Endothelial cell of umbilical vein (primary cell): Measurements from ENCODE around the gene GNB1. TPM values are rescaled to one million over a fixed set of nuclear protein-coding genes. Genes with fewer than 3 reads are reported as not detected.

Source experiments
- BruUV-seq: library from RNA; stranded (reverse); fragments of 400-500 nt; replicated peaks from 2 replicates; lab custom pipeline; 2021; lab: Mats Ljungman, UMichigan
- CTCF ChIA-PET: fragments of 300-600, 350-600 bp; sonication (Branson Sonifier 250); formaldehyde crosslinking; loops from one replicate; lab custom pipeline; 2021; ENCODE audit warnings: antibody characterized with exemption, inconsistent platforms; lab: Charles Lee
- POLR2A ChIA-PET: fragments of 300-600, 350-600 bp; sonication (Branson Sonifier 250); formaldehyde crosslinking; loops from one replicate; lab custom pipeline; 2021; ENCODE audit warnings: antibody characterized with exemption, inconsistent platforms; lab: Charles Lee
- DNase-seq: peaks from one replicate; pipeline ENCODE4 v3.0.0-alpha.2; 2011; ENCODE audit warnings: low read depth, low spot score
- FAIRE-seq: peaks from 2 replicates; lab custom pipeline; 2011; peaks lifted over from hg19 to GRCh38; lab: Jason Lieb, UNC
- H2AFZ ChIP-seq: 2 replicates; pipeline ENCODE4 v1.6.0; 2012; ENCODE audit warnings: low read depth, low read length, control low read depth, inconsistent platforms
- H3K27ac ChIP-seq: 2 replicates; pipeline ENCODE4 v1.5.1; 2011; ENCODE audit warnings: low read depth, mild to moderate bottlenecking, control low read depth, low read length, moderate library complexity; ENCODE audit not compliant: insufficient read depth
- H3K27me3 ChIP-seq, 2 experiments: 2 replicates each; pipeline versions ENCODE4 v1.6.0 to v1.6.1; 2011; ENCODE audit warnings: low read length in 2 of 2, mixed read lengths in 1 of 2; ENCODE audit not compliant: control insufficient read depth in 2 of 2, insufficient read depth in 2 of 2
- H3K36me3 ChIP-seq, 2 experiments: 2 replicates in 1 of 2; 3 replicates in 1 of 2; pipeline ENCODE4 v1.5.1; 2011; ENCODE audit warnings: low read length in 2 of 2, mild to moderate bottlenecking in 1 of 2, moderate library complexity in 1 of 2; ENCODE audit not compliant: control insufficient read depth in 2 of 2, insufficient read depth in 2 of 2; ENCODE audit errors: extremely low read depth in 1 of 2
- H3K4me1 ChIP-seq: 3 replicates; pipeline ENCODE4 v1.5.1; 2011; ENCODE audit warnings: mild to moderate bottlenecking, low read length; ENCODE audit not compliant: control insufficient read depth, insufficient read depth; ENCODE audit errors: extremely low read depth
- H3K4me2 ChIP-seq: 2 replicates; pipeline ENCODE4 v1.6.1; 2011; ENCODE audit warnings: low read length, control low read depth, mixed read lengths; ENCODE audit not compliant: insufficient read depth
- H3K4me3 ChIP-seq, 3 experiments: fragments of 200-600 bp in 1 of 3; sonication (generic), shearing (Covaris generic) in 1 of 3; replicated peaks in 1 of 3; 2 replicates each; pipeline ENCODE4 v1.5.1; 2011 to 2016; ENCODE audit warnings: control low read depth in 3 of 3, low read length in 3 of 3, mild to moderate bottlenecking in 2 of 3, inconsistent platforms in 1 of 3, low read depth in 1 of 3, moderate library complexity in 1 of 3; ENCODE audit not compliant: insufficient read depth in 1 of 3
- H3K79me2 ChIP-seq: 2 replicates; pipeline ENCODE4 v1.6.0; 2012; ENCODE audit warnings: low read length, inconsistent platforms; ENCODE audit not compliant: control insufficient read depth, insufficient read depth
- H3K9ac ChIP-seq: replicated peaks from 2 replicates; pipeline ENCODE3; 2011; ENCODE audit warnings: low read length, control low read depth; ENCODE audit not compliant: insufficient read depth; ENCODE audit errors: extremely low read depth
- H3K9me1 ChIP-seq: replicated peaks from 3 replicates; pipeline ENCODE4 v1.6.0; 2011; ENCODE audit warnings: mild to moderate bottlenecking, low read length; ENCODE audit not compliant: control insufficient read depth, insufficient read depth; ENCODE audit errors: extremely low read depth
- H3K9me3 ChIP-seq: replicated peaks from 2 replicates; pipeline ENCODE4 v1.5.1; 2012; ENCODE audit warnings: low read length, inconsistent platforms; ENCODE audit not compliant: control insufficient read depth, insufficient read depth
- H4K20me1 ChIP-seq: replicated peaks from 2 replicates; pipeline ENCODE3; 2011; ENCODE audit warnings: mild to moderate bottlenecking, low read length; ENCODE audit not compliant: control insufficient read depth, insufficient read depth; ENCODE audit errors: extremely low read depth
- CTCF ChIP-seq, 2 donors: IDR thresholded peaks; 1 replicate in 1 of 2; 2 replicates in 1 of 2; pipeline ENCODE4 v1.5.1; 2011; ENCODE audit warnings: low read length in 2 of 2, mild to moderate bottlenecking in 2 of 2, moderate library complexity in 2 of 2, control low read depth in 1 of 2, inconsistent platforms in 1 of 2, low read depth in 1 of 2; ENCODE audit not compliant: insufficient read depth in 1 of 2; ENCODE audit errors: extremely low read depth in 1 of 2
- EZH2 ChIP-seq: IDR thresholded peaks from 2 replicates; pipeline ENCODE4 v1.6.1; 2012; ENCODE audit warnings: borderline replicate concordance, low read depth, mild to moderate bottlenecking, moderate library complexity, low read length, inconsistent platforms; ENCODE audit not compliant: severe bottlenecking
- FOS ChIP-seq: IDR thresholded peaks from 2 replicates; pipeline ENCODE4 v1.6.1; 2011; ENCODE audit warnings: mild to moderate bottlenecking, low read length, moderate library complexity, borderline replicate concordance; ENCODE audit not compliant: insufficient read depth
- GATA2 ChIP-seq: IDR thresholded peaks from 2 replicates; pipeline ENCODE4 v1.7.0; 2011; ENCODE audit warnings: low read depth, mild to moderate bottlenecking, moderate library complexity, mixed read lengths, low read length; ENCODE audit not compliant: insufficient read length, insufficient read depth
- JUN ChIP-seq: IDR thresholded peaks from 2 replicates; pipeline ENCODE4 v1.6.1; 2011; ENCODE audit warnings: borderline replicate concordance, low read depth; ENCODE audit not compliant: insufficient read length, insufficient read depth
- MYC ChIP-seq: IDR thresholded peaks from one replicate; pipeline ENCODE4 v1.6.1; 2011; ENCODE audit warnings: mild to moderate bottlenecking, low read depth, low read length
- POLR2A ChIP-seq: IDR thresholded peaks from 2 replicates; pipeline ENCODE4 v1.6.1; 2012; ENCODE audit warnings: low read depth, mild to moderate bottlenecking, control low read depth, low read length
- POLR2AphosphoS5 ChIP-seq: IDR thresholded peaks from 2 replicates; pipeline ENCODE4 v1.6.1; 2012; ENCODE audit warnings: low read depth, mild to moderate bottlenecking, control low read depth, low read length, moderate library complexity; ENCODE audit not compliant: insufficient read depth
- dilution Hi-C: fragments of 300-500 bp; cut with MboI; formaldehyde crosslinking; loops from one replicate; pipeline ENCODE4 v1.15.0; 2019; ENCODE audit warnings: low sequenced_read_pairs; ENCODE audit not compliant: extremely low pct_ligation_motif_present
- intact Hi-C: fragments of 100-400 bp; cut with micrococcal nuclease; formaldehyde crosslinking; loops from one replicate; pipeline ENCODE4 v1.10.0; 2022
- polyA plus RNA-seq, 4 experiments: library from polyadenylated mRNA; depleted of rRNA in 3 of 4; stranded (reverse) in 3 of 4; unstranded in 1 of 4; fragments of >200 nt; gene quantifications; 2 replicates each; pipeline versions ENCODE4 v1.2.1 to v1.2.3, GENCODE V29; 2011 to 2012; ENCODE audit warnings: missing spikeins in 1 of 4
- total RNA-seq: library from RNA; stranded (reverse); gene quantifications from 2 replicates; pipeline ENCODE4 v1.2.3, GENCODE V29; 2021
- TF ChIP-seq, protein P1 (sequence below): IDR thresholded peaks from 2 replicates; pipeline ENCODE4 v1.6.1; 2011; ENCODE audit not compliant: insufficient read depth, insufficient read length

GNB1 gene
- total and polyA plus RNA-seq, 2 donors (not counting 3 experiments of a cell fraction or from before 2014, with no cell fraction given): 501 to 529 TPM

- intact Hi-C loops: no loop called here
Observed at GRCh38 chr1:1754051-1754815, 136.7 kb downstream of the GNB1 start.

More at GRCh38 chr1:1754051-1754815, 136.7 kb downstream of the GNB1 start:
- no peaks in the 10 kb centered on the region for H3K9me3 ChIP-seq
- TF ChIP-seq EZH2: no peak
- no peak for TF ChIP-seq GATA2
- TF ChIP-seq POLR2A: no peak
- TF ChIP-seq POLR2AphosphoS5: no peak
- TF ChIP-seq FOS: no peak
- no peak for TF ChIP-seq MYC
- TF ChIP-seq JUN: no peak
- no peak for TF ChIP-seq CTCF (IDR thresholded peaks at IDR 0.05; ENCODE audit: extremely low read depth in 1 of 2, insufficient read depth in 1 of 2, low read depth in 1 of 2, low read length in 2 of 2)
- TF ChIP-seq, protein P1, sequence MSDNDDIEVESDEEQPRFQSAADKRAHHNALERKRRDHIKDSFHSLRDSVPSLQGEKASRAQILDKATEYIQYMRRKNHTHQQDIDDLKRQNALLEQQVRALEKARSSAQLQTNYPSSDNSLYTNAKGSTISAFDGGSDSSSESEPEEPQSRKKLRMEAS: no peak
- H2AFZ ChIP-seq: no peak overlapping the region
- POLR2A ChIA-PET: no interaction called here
- no peaks in the 10 kb centered on the region for H3K9me1 ChIP-seq
- no TSS peak for BruUV-seq
- peaks cover 4 to 32% of the 10 kb centered on the region in 2 experiments for H3K36me3 ChIP-seq
- no peaks in the 10 kb centered on the region for H3K4me1 ChIP-seq
- peaks cover 8% of the 10 kb centered on the region for H3K79me2 ChIP-seq
- FAIRE-seq (no peak), DNase-seq (no peak)
- no peak overlapping the region for H3K27ac ChIP-seq
- dilution Hi-C loops: no loop called here
- no peak overlapping the region for H3K9ac ChIP-seq
- no peak overlapping the region for H3K4me3 ChIP-seq
- CTCF ChIA-PET: interaction anchor here (0.8 kb wide), 1 partner anchor 155 kb away, joined by 3 read pairs; no protein-coding TSS in a partner anchor
- no peak overlapping the region for H3K4me2 ChIP-seq
- H3K27me3 ChIP-seq: no peaks in the 10 kb centered on the region
- H4K20me1 ChIP-seq: no peaks in the 10 kb centered on the region
